Prostate gland (tissue), 2 donors: ENCODE results near the gene INTS15. TPM values are rescaled to one million over a fixed set of nuclear protein-coding genes. Genes with fewer than 3 reads are reported as not detected.

Experiments used
- DNase-seq: peaks from one replicate; pipeline ENCODE4 v3.0.0-alpha.2; 2019; ENCODE audit warnings: low spot score
- H3K27ac ChIP-seq, 2 donors: fragments of 200-600 bp; sonication (generic); 2 replicates each; pipeline ENCODE4 v1.5.1; 2017 to 2019
- H3K27me3 ChIP-seq: fragments of 200-600 bp; sonication (generic); replicated peaks from 2 replicates; pipeline ENCODE4 v1.5.1; 2019; ENCODE audit not compliant: insufficient read depth
- H3K36me3 ChIP-seq, 2 donors: fragments of 200-600 bp; sonication (generic); 1 replicate in 1 of 2; 2 replicates in 1 of 2; pipeline versions ENCODE4 v1.5.1 to v1.8.1; 2017 to 2019
- H3K4me1 ChIP-seq: fragments of 200-600 bp; sonication (generic); replicated peaks from 2 replicates; pipeline ENCODE4 v1.5.1; 2019
- H3K4me3 ChIP-seq, 2 donors: fragments of 200-600 bp; sonication (generic); 2 replicates each; pipeline ENCODE4 v1.5.1; 2017 to 2019
- H3K9me3 ChIP-seq: fragments of 200-600 bp; sonication (generic); 2 replicates; pipeline ENCODE4 v1.5.1; 2017
- CTCF ChIP-seq, 4 experiments: fragments of 200-600 bp in 2 of 4; fragments of 450-650 bp in 2 of 4; sonication (generic) in 2 of 4; IDR thresholded peaks; 1 replicate in 3 of 4; 2 replicates in 1 of 4; pipeline ENCODE4 v1.5.1; 2016 to 2019; ENCODE audit warnings: antibody characterized with exemption in 4 of 4, mild to moderate bottlenecking in 2 of 4, moderate library complexity in 2 of 4
- POLR2A ChIP-seq: fragments of 450-650 bp; IDR thresholded peaks from one replicate; pipeline ENCODE4 v1.6.1; 2016; ENCODE audit warnings: antibody characterized with exemption, mild to moderate bottlenecking
- POLR2AphosphoS5 ChIP-seq: sonication (generic); formaldehyde crosslinking; IDR thresholded peaks from one replicate; pipeline ENCODE4 v1.6.1; 2017; ENCODE audit warnings: antibody characterized with exemption
- WGBS: methylation state at CpG from one replicate; pipeline ENCODE4 v1.1.5; 2018; 5-methylcytosine and 5-hydroxymethylcytosine counted together
- intact Hi-C: fragments of 100-400 bp; cut with DNase I; formaldehyde crosslinking; loops from one replicate; pipeline ENCODE4 v1.14.2; 2022
- total RNA-seq, 2 donors: library from RNA; depleted of rRNA; stranded (reverse); fragments of >200 nt; gene quantifications; one replicate each; pipeline ENCODE4 v1.1.0, GENCODE V29; 2016

The INTS15 gene
- total RNA-seq, 2 donors from 2014 or later: 38.3 to 38.7 TPM

DNA sequence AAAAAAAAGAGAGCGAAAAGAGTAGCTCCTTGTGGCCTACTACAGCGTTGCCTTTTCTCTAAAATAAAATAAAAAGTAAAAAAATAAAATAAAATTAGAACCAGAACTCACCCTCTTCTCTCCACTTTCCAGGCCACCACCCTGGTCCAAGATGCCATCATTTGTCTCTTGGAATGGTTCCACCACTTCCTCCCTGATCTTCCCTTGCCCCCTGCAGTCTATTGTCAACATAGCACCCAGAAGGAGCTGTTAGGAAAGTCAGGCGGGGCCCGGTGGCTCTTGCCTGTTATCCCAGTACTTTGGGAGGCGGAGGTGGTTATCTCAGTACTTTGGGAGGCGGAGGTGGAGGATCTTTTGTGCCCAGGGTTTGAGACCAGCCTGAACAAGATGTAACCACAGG, 31.0 kb upstream of the INTS15 start:
- H3K4me1 ChIP-seq: no peaks in the 10 kb centered on the region
- no peaks in the 10 kb centered on the region for H3K27me3 ChIP-seq
- H3K9me3 ChIP-seq: no peaks in the 10 kb centered on the region
- no peak overlapping the region for H3K27ac ChIP-seq
- 68% methylated on average over 6 of the region's 6 CpGs for WGBS
- DNase-seq: no peak
- intact Hi-C loops: no loop called here
- no peaks in the 10 kb centered on the region for H3K36me3 ChIP-seq
- no peak overlapping the region for H3K4me3 ChIP-seq
- TF ChIP-seq POLR2A (no peak), POLR2AphosphoS5 (no peak), CTCF (IDR thresholded peaks at IDR 0.05) (no peak)

DNA sequence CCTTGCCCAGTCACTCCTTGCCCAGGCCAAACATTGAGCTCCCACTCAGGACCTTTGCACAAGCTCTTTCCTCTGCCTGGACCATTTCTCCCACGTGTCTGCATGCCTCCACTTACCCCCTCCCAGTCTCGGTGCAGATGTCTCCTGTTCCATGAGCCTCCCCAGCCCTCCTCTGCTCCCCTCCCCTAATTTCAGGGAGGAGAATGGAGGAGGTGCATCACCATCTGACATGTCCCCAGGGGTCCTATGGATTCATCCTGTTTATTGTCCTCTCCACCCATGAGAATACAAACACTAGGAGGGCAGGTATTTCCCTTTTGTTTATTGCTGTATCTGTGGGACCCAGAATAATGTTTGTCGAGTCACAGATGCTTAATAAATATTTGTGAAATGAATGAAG, 29.9 kb upstream of the INTS15 start:
- no peak for DNase-seq
- WGBS: 33% methylated on average over 3 of the region's 3 CpGs

DNA sequence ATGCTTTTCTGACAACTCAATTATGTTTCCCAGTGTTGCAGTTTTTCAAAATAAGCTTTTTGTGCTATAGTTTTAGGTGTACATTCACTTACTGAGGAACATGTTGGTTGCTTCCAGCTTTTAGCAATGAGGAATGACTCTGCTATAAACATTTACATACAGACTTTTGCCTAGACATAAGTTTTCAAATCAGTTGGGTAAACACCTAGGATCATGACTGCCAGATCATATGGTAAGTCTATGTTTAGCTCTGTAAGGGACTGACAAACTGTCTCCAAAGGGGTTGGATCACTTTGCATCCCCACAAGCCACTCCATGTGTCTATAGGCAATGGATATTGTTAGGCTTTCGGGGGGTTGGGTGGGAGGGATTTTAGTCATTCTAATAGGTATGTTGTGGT, 27.7 kb upstream of the INTS15 start:
- H3K4me3 ChIP-seq: no peak overlapping the region
- H3K27me3 ChIP-seq: no peaks in the 10 kb centered on the region
- WGBS: 88% methylated on average over 1 of the region's 1 CpG
- TF ChIP-seq POLR2AphosphoS5 (no peak), CTCF (IDR thresholded peaks at IDR 0.05) (no peak)
- DNase-seq: no peak
- H3K36me3 ChIP-seq: no peaks in the 10 kb centered on the region
- no peak overlapping the region for H3K27ac ChIP-seq
- H3K4me1 ChIP-seq: no peaks in the 10 kb centered on the region
- H3K9me3 ChIP-seq: no peaks in the 10 kb centered on the region
- intact Hi-C loops: no loop called here

More for the DNA sequence above, 29.9 kb upstream of the INTS15 start:
- Histone ChIP-seq H3K9me3 (no peaks in the 10 kb centered on the region), H3K4me1 (no peaks in the 10 kb centered on the region), H3K27me3 (no peaks in the 10 kb centered on the region), H3K36me3 (no peaks in the 10 kb centered on the region), H3K27ac (no peak overlapping the region), H3K4me3 (no peak overlapping the region)
- no peak for TF ChIP-seq POLR2A
- no peak for TF ChIP-seq POLR2AphosphoS5
- no peak for TF ChIP-seq CTCF (IDR thresholded peaks at IDR 0.05)
- intact Hi-C loops: no loop called here

DNA sequence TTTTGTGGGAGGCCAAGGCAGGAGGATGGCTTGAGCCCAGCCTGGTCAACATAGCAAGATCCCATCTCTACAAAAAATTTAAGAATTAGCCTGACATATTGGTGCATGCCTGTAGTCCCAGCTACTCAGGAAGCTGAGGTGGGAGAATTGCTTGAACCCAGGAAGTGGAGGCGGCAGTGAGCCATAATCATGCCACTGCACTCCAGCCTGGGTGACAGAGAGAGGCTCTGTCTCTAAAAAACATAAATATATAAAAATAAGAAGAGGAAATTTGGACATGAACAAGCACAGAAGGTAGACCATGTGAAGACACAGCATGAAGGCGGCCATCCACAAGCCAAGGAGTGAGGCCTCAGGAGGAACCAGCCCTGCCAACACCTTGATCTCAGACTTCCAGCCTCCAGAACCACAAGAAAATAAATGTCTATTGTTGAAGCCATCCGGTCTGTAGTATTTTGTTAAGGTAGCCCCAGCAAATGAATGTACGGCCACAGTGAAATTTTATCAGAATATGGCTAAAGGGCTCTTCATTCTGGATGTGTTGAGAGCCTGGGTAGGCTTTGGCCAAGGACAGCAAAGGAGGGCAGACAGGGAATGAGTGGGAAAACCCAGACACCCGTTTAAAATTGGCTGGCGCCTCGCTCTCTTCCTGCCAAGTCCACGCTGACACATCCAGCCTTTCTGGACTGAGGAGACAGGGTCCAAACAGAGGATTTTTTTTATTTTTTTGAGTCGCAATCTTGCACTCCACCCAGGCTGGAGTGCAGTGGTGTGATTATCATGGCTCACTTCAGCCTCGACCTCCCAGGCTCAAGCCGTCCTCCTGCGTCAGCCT, 25.7 kb upstream of the INTS15 start:
- H3K9me3 ChIP-seq: no peaks in the 10 kb centered on the region
- no peak overlapping the region for H3K4me3 ChIP-seq
- DNase-seq: no peak
- no peaks in the 10 kb centered on the region for H3K27me3 ChIP-seq
- H3K27ac ChIP-seq: no peak overlapping the region
- intact Hi-C loops: no loop called here
- no peak for TF ChIP-seq POLR2AphosphoS5
- no peak for TF ChIP-seq CTCF (IDR thresholded peaks at IDR 0.05)
- TF ChIP-seq POLR2A: no peak
- no peaks in the 10 kb centered on the region for H3K36me3 ChIP-seq
- WGBS: 80% methylated on average over 12 of the region's 12 CpGs
- no peaks in the 10 kb centered on the region for H3K4me1 ChIP-seq

- H3K36me3 ChIP-seq: no peaks in the 10 kb centered on the region
- no peaks in the 10 kb centered on the region for H3K27me3 ChIP-seq
- H3K9me3 ChIP-seq: no peaks in the 10 kb centered on the region
- DNase-seq: no peak
- intact Hi-C loops: no loop called here
- no peaks in the 10 kb centered on the region for H3K4me1 ChIP-seq
- no peak overlapping the region for H3K27ac ChIP-seq
- H3K4me3 ChIP-seq: no peak overlapping the region
- no peak for TF ChIP-seq CTCF (IDR thresholded peaks at IDR 0.05)
- TF ChIP-seq POLR2AphosphoS5: no peak
- no peak for TF ChIP-seq POLR2A
- 84% methylated on average over 4 of the region's 4 CpGs for WGBS
Measured at GRCh38 chr7:6565655-6566054, 24.2 kb upstream of the INTS15 start.
